Superior temporal gyrus (tissue), 1 donor: ENCODE results near the gene KRT27.
"Not testable (repeated sequence)": the region's sequence is repeated elsewhere in the genome, so short reads cannot be mapped to it uniquely, and the experiment has no call there.

ENCODE experiments used
- DNase-seq: peaks from one replicate; pipeline ENCODE4 v3.0.0-alpha.2; 2016; ENCODE audit errors: extremely low spot score

Gene KRT27

DNA sequence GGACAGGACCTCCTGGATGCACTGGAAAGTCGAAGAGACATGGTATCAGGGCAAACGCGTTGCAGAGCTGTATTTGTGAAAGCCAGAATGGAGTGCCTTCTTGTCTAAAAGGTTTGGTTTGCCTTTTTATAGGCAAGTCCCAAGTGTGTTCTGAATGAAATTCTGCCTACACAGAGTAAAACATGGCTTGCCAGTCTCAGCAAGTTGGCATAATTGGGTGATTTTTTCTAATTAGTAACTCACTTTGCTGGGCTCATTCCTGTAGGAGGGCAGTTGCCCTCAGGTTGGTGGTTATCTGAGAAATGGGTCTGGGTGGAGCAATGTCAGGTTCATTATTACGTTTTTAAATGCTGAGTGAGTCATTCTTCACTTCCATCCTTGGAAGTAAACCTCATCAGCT, 27.1 kb downstream of the KRT27 start, which contains the start of gene KRT25:
TSS of gene KRT25 (minus strand) at position 101 of the 400 bp plus-strand sequence. CDS start at position 41, 60 bp downstream.
- no peak for DNase-seq

DNA sequence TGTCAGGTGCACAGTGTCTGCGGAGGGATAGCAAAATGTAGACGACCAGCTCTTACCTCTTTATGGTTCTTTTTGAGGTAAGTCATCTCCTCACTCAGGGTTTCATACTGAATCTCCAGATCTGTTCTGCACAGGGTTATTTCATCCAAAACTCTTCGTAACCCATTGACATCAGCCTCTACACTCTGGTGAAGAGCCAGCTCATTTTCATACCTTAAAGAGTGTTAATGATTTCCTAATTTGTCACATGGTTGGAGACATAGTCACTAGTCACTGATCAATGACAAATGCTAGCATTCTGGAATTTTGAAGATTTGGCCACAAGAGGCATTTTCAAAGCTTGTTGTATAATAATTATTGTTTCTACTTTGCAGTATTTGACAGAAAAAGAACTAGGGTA, 28.5 kb downstream of the KRT27 start:
- DNase-seq, result no peak

DNA sequence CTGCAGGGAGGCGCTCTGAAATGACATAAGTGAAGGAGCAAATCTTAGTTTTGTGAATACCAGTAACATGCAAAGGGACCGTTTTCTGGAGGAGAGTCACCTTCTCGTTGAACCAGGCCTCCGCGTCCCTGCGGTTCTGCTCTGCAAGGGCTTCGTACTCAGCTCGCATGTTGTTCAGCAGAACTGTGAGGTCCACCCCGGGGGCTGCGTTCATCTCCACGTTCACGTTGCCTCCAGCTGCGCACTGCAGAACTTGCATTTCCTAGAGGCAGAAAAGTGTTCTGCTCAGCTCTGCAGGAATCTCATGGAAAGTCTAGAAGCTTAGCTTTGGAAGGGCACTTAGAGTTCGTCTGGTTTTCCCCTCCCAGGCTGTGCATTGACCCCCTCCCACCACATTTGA, 31.3 kb downstream of the KRT27 start:
- DNase-seq, result no peak

DNA sequence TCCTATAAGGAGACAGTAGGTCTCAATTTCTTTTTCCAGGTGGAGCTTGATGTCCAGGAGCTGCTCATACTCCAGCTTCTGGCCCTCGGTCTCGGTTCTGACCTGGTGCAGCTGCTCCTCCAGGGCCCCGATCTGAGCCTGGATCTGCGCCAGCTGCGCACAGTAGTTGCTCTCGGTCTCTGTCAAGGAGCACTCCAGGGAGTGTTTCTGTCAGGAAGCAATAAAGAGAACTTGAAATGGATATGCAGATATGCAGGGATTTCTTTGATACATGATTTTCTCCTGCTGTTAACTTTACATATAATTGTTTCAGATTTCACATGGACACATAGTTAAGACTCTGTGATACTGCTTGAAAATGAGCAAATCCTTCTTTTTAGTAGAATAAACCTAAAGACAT, 32.0 kb downstream of the KRT27 start:
- DNase-seq, result no peak

- DNase-seq, result not testable (repeated sequence)
Observed at GRCh38 chr17:40748666-40749065, 33.7 kb downstream of the KRT27 start.

DNA sequence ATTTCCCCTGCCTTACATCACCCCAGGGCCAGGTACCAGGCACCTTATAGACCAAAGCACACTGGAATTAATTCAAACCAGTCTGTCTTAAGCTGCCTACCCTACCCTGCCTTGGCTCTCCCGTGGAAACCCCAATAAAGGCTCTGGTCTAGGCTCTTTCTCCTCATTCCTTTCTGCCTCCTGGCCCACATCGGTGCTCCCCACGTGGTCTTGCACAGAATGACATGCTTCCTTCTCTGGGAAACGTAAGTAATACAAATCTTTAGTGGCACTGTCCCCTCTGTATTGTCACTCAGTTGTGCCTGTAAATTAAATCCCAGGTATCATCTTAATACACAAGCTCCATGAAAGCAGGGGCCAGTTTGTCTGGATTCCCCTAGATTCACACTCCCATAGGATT, 43.8 kb downstream of the KRT27 start:
- DNase-seq, result no peak

DNA sequence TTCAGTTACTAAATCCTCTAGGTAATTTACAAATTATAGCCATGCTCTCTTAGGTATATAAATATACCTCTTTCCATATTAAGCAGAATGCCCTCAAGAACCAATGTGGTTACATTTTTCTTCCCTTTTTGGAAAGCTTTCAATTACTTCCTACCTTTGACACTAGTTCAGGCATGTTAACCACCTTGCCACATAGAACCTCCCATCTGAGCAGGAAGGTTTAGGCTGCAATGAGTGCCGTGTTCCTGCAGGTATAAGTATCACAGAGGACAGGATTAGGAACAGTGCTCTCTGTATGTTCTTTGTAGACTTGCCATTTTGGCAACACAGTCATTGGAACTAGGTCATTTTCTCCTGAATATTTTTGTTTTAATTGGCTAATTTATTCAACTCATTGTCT, 47.3 kb downstream of the KRT27 start:
- no peak for DNase-seq

DNA sequence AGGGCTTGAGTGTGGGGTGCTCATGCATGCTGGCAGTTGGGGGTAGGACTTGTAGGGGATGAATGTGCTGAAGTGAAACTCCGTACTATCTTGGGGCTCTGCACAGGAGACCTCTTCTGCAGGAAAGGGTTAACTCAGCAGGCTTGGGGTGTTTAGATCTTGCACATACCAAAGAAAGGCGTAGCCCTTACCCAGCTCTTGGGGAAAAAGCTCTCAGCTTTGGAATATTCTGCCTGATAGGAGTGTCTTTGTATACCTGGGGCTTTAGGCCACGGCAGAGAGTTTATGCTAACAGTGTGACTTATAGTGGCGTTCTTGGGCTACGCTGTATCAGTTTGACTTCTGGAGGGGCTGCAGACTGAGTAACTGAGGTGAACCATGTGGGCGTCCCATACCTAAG, 48.3 kb downstream of the KRT27 start:
- no peak for DNase-seq

DNA sequence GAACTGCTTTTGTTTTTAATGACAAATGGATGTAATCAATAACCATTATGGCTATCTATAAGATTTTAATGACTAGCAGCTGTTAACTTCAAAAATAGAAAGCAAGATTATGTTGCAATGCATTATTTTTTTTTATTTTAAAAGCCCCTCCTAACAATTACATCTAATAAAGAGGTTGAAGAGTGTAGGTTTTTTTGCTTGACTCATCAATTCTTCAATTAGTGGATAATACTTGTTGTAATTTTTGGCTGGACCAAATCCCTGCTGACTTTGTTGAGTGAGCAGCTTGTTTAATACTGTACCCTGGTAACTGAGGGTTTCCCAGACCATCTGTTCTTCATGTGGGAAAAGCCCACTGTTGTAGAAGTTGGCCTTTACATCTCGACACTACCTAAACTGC, 51.4 kb downstream of the KRT27 start:
- no peak for DNase-seq

DNA sequence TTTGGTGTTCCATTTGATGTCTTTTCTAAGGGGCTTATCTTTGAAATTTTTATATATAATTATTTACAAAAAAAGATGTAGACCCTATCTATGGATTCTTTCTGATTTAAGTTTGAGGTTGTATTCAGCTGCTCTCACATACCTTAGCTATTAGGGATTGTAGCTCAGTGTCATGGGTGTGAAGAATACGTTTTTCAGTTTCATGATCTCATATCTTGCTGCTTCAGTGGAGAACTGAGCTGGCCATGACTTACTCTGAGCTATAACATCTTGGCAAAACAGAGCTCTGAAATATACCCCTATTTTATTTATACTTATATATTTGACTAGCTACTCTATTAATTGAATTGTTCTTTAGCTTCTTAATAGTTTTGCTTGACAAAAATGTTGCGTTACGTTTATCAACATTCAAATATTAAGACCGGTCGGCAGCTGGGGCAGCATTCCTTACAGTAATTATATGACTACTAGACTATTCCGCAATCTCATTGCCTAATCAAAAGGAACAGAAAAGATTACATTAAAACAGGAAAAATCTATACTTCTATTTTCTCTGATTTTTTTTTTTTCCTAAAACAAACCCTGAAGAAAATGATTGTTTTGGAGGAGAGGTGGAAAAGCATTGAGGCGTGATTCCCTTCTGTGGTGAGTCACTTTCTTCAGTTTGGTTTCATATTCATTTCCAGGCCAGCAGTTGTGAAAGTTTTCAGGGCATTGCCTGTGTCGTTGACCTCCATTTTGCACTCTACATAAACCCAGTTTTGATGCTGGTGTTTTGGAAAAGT, 54.7 kb downstream of the KRT27 start:
- no peak for DNase-seq

DNA sequence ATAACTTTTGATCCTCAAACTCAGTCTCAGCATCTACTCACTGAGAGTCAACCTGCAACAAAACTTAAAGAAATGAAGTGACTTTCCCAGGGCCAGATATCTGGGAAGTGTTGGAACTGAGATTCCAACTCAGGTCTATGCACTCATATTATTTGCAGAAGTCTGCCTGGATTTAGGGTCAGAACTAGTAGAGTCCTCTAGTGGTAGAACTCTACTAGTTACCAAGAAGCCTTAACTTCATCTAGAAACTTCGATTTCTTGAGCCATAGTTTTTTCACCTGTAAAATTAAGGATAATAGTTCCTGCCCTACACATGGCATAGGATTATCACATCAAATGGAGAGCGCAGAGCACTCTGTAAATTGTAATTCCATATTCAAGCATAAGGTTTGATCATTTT, 55.4 kb downstream of the KRT27 start:
- no peak for DNase-seq
